Middle frontal gyrus (tissue), 1 donor: ENCODE data around the gene ADCY4.

Experiments used
- DNase-seq: peaks from one replicate; pipeline ENCODE4 v3.0.0-alpha.2; 2015; ENCODE audit warnings: low spot score; ENCODE audit errors: extremely low spot score

The ADCY4 gene

DNA sequence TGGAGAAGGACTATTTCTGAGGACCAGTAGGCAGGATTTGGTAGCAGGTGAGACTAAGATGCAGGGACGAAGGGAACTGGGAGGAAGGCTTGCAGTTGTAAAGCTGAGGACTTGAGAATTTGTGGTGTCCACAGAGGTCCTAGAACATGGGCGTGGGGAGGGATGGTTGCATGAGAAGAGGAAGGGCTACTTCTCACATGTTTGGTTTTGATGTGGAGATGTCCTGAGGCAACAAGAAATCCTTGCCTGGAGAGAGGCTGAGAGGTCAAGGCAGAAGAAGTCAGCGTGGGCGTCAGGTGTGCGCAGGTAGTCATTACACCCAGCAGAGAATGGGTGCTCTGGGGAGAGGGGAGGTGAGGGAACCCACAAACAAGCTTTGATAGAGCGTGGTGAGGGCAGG is 57.8 kb downstream of the ADCY4 start:
- no peak for DNase-seq

DNA sequence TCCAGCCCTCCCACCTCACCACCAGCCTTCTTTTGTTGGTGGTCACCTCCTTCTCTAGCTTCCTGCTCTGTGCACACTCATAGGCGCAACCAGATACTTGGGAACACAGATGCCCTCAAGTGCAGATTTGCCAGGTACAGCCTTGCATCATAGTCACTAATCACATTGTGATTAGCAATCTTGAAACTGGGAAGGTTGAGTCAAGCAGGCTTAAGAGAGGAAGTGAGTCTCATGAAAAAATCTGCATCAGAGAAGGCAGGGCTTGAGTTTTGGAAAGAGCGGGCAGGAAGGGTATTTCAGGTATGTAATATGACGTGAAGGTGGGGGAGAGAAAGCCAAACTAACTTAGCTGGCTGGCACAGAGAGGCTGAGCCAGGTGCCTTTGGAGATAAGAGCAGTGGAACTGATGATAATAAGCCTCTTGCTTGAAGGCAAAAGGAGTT is 60.7 kb downstream of the ADCY4 start:
- no peak for DNase-seq

- DNase-seq, result no peak
Observed at GRCh38 chr14:24273422-24273998, 61.4 kb downstream of the ADCY4 start.

DNA sequence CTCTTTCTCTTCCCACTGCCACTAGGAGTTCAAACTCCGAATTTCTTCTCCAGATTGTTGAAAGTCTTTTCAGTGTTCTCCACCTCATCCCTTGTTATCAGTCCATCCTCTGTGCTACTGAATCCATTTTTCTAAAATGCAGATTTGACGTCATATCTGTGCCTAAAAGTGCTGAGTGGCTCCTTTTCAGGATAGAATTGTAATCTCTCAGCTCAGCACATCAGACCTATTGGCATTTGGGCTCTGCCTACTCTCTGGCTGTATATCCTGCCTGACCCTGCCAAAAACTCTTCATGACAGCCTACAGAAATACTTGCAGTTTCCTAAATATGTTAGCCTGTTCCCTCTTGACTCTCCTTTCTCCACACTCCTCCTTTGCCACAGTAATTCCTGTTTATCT is 62.4 kb downstream of the ADCY4 start:
- no peak for DNase-seq

DNA sequence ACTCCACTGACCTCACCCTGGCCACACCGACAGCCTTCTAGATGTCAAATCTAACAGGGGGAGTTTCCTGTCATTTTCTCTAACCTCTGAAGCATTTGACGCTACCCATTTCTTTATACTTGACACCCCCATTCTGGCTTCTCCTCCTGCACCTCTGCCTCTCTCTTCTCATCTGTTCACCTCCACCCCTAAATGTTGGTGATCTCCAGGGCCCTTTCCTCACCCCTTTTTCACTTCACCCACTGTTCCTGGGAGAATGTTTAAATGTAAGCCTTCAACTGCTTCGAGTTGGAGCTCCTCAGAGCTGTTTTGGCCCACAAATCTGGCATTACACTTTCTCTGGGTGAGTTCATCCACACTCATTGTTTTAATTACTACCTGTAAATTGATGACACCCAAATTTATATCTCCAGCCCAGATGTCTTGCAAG is 63.0 kb downstream of the ADCY4 start:
- DNase-seq, result no peak

DNA sequence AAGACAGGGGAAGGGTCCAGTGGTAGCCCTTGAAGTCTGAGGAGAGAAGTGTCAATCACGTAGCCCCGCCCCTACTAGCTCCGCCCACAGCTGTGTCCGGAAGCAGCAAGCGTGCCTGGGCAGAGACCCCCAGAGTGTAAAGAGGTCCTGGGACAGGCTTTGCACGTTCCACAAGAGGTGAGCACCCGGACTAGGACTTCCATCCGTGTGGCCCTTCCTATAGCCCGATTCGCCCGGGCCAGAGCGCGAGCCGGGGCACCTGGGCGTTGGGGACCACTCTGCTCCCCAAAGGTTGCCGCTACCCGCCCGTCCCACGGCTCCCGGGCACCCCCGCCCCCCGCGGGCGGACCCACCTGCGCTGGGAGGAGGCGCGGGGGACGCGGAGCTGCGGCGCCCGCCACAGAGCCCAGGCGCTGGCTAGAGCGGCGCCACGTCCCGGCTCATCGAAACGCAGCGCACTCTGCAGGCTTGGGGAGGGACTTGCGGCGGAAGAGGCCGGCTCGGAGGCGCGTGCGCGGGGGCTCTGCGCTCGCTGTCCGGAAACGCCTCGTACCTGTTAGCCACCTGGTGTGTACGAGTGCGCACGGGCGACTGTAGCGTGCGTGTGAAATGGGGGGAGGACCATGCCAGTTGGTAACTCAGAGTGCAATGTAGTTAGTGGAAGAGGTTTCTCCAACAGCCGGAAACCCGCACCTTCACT is 63.6 kb downstream of the ADCY4 start, which contains the start of gene RABGGTA:
Gene RABGGTA, minus strand, starts transcription at position 464 of the 700 bp plus-strand sequence. CDS start 482 bp downstream, outside the sequence.
- DNase-seq, result peak; percentile 76

GRCh38 chr14:24270537-24271133 is 64.2 kb downstream of the ADCY4 start:
- no peak for DNase-seq

- no peak for DNase-seq
Observed at GRCh38 chr14:24269910-24270536, 64.8 kb downstream of the ADCY4 start.

DNA sequence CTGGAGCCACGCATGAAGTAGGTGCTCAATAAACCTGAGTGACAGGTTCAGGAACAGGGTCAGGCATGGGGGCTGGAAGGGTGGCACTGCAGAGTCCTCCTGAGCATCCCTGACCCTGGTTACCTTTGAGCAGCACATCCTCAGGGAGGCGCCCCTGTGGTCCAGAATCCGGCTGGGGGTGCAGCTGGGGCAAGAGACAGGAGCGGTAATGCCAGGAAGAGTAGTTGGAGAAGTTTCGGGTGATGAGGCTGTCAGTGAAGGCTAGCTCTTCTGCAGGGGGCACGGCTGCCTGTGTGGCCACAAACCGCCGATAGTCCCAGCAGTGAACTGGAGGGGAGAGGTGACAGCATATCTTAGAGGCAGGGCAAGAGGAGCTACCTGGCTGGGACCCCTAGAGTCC is 65.5 kb downstream of the ADCY4 start:
- no peak for DNase-seq
